B cell (primary cell): ENCODE results near the gene PRAF2. TPM values are rescaled to one million over a fixed set of nuclear protein-coding genes. Genes with fewer than 3 reads are reported as not detected.

Experiments
- ATAC-seq: fragments of 200-7000 bp; cut with Tn5 transposase; one replicate; pipeline ENCODE4 v1.10.0; 2021; ENCODE audit warnings: low read depth, mild to moderate bottlenecking, moderate number of reproducible peaks, moderate library complexity
- CTCF ChIA-PET: fragments of 350-600 bp; sonication (Branson Sonifier 250); formaldehyde crosslinking; loops from one replicate; lab custom pipeline; 2021; ENCODE audit warnings: antibody characterized with exemption, inconsistent platforms; lab: Charles Lee
- POLR2A ChIA-PET: fragments of 350-600 bp; sonication (Branson Sonifier 250); formaldehyde crosslinking; loops from one replicate; lab custom pipeline; 2021; ENCODE audit warnings: antibody characterized with exemption; lab: Charles Lee
- DNase-seq: peaks from one replicate; pipeline ENCODE4 v3.0.0; 2013
- H2AFZ ChIP-seq: 2 replicates; pipeline ENCODE4 v1.6.1; 2012; ENCODE audit warnings: mild to moderate bottlenecking, low read depth, low read length; ENCODE audit not compliant: insufficient read depth, poor library complexity, severe bottlenecking
- H3K27ac ChIP-seq, 2 donors: 1 replicate in 1 of 2; 2 replicates in 1 of 2; pipeline ENCODE4 v1.5.1; 2012 to 2013; ENCODE audit warnings: low read length in 2 of 2, mild to moderate bottlenecking in 2 of 2, moderate library complexity in 1 of 2
- H3K27me3 ChIP-seq, 4 experiments: fragments of 200-600 bp in 1 of 4; sonication (generic) in 1 of 4; replicated peaks in 1 of 4; 1 replicate in 2 of 4; 2 replicates in 2 of 4; pipeline versions ENCODE4 v1.6.1 to v1.7.0; 2013 to 2016; ENCODE audit warnings: low read length in 3 of 4, mild to moderate bottlenecking in 2 of 4, mixed read lengths in 1 of 4, moderate library complexity in 1 of 4; ENCODE audit not compliant: insufficient read depth in 4 of 4, control insufficient read depth in 3 of 4; ENCODE audit errors: control extremely low read depth in 1 of 4
- H3K36me3 ChIP-seq, 2 experiments: replicated peaks in 1 of 2; 1 replicate in 1 of 2; 2 replicates in 1 of 2; pipeline versions ENCODE4 v1.6.1 to v1.7.1; 2013; ENCODE audit warnings: low read length in 1 of 2; ENCODE audit not compliant: insufficient read depth in 2 of 2, control insufficient read depth in 1 of 2; ENCODE audit errors: control extremely low read depth in 1 of 2, extremely low read depth in 1 of 2
- H3K4me1 ChIP-seq, 2 donors: fragments of 200-600 bp in 1 of 2; sonication (generic) in 1 of 2; 1 replicate in 1 of 2; 2 replicates in 1 of 2; pipeline versions ENCODE4 v1.5.1 to v1.6.1; 2013 to 2017; ENCODE audit warnings: low read length in 2 of 2; ENCODE audit not compliant: control insufficient read depth in 2 of 2, insufficient read depth in 2 of 2
- H3K4me2 ChIP-seq: replicated peaks from 2 replicates; pipeline ENCODE3; 2012; ENCODE audit warnings: mild to moderate bottlenecking, low read depth, low read length; ENCODE audit not compliant: poor library complexity, severe bottlenecking
- H3K4me3 ChIP-seq, 5 experiments: fragments of 200-600 bp in 1 of 5; sonication (generic) in 1 of 5; 1 replicate in 3 of 5; 2 replicates in 2 of 5; pipeline versions ENCODE4 v1.5.1 to v1.7.0; 2011 to 2016; ENCODE audit warnings: low read length in 4 of 5, mild to moderate bottlenecking in 4 of 5, low read depth in 2 of 5, control low read depth in 1 of 5, moderate library complexity in 1 of 5; ENCODE audit not compliant: insufficient read depth in 1 of 5; ENCODE audit errors: control extremely low read depth in 1 of 5, extremely low read depth in 1 of 5
- H3K79me2 ChIP-seq: fragments of 200-600 bp; sonication (generic); one replicate; pipeline ENCODE4 v1.6.0; 2016; ENCODE audit warnings: low read length; ENCODE audit not compliant: control insufficient read depth, insufficient read depth
- H3K9ac ChIP-seq: fragments of 200-600 bp; sonication (generic); 2 replicates; pipeline ENCODE4 v1.6.1; 2017; ENCODE audit warnings: mild to moderate bottlenecking, low read length, moderate library complexity
- H3K9me3 ChIP-seq, 3 donors: one replicate each; pipeline versions ENCODE4 v1.6.1 to v1.7.1; 2013; ENCODE audit warnings: low read length in 2 of 3; ENCODE audit not compliant: control insufficient read depth in 2 of 3, insufficient read depth in 1 of 3; ENCODE audit errors: control extremely low read depth in 1 of 3
- H4K20me1 ChIP-seq: 2 replicates; pipeline ENCODE4 v1.6.0; 2012; ENCODE audit warnings: mild to moderate bottlenecking, low read length; ENCODE audit not compliant: insufficient read depth, control insufficient read depth, poor library complexity, severe bottlenecking
- H3K27ac Mint-ChIP-seq: one replicate; pipeline ENCODE4 v1.8.0; 2021; ENCODE audit warnings: mixed read lengths
- H3K27me3 Mint-ChIP-seq: one replicate; pipeline ENCODE4 v1.8.0; 2021; ENCODE audit warnings: mixed read lengths
- H3K4me1 Mint-ChIP-seq: one replicate; pipeline ENCODE4 v1.8.0; 2021; ENCODE audit warnings: mixed read lengths
- H3K4me3 Mint-ChIP-seq: one replicate; pipeline ENCODE4 v1.8.0; 2021; ENCODE audit warnings: mixed read lengths
- H3K9me3 Mint-ChIP-seq: one replicate; pipeline ENCODE4 v1.8.0; 2022; ENCODE audit warnings: mixed read lengths; ENCODE audit not compliant: insufficient read depth
- EZH2 ChIP-seq: IDR thresholded peaks from 2 replicates; pipeline ENCODE4 v1.6.1; 2012; ENCODE audit warnings: borderline replicate concordance, low read depth, mild to moderate bottlenecking, moderate library complexity, low read length; ENCODE audit not compliant: insufficient read depth, poor library complexity, severe bottlenecking
- WGBS: methylation state at CpG from one replicate; pipeline ENCODE4 v1.1.5; 2013; ENCODE audit warnings: missing lambda C conversion rate; ENCODE audit not compliant: insufficient coverage; 5-methylcytosine and 5-hydroxymethylcytosine counted together
- intact Hi-C: fragments of 100-400 bp; cut with micrococcal nuclease; formaldehyde crosslinking; loops from one replicate; pipeline ENCODE4 v1.10.0; 2022
- polyA plus RNA-seq: library from polyadenylated mRNA; depleted of rRNA; stranded (reverse); fragments of >200 nt; gene quantifications from 2 replicates; pipeline ENCODE4 v1.2.3, GENCODE V29; 2012
- total RNA-seq, 2 donors: library from RNA; stranded (reverse); fragments of 120-200 nt in 1 of 2; gene quantifications; 1 replicate in 1 of 2; 2 replicates in 1 of 2; pipeline versions ENCODE4 v1.2.3 to v1.2.4, GENCODE V29; 2013 to 2022
- TF ChIP-seq, protein P1 (sequence below): fragments of 200-600 bp; IDR thresholded peaks from one replicate; pipeline ENCODE4 v1.8.0; 2022; ENCODE audit warnings: antibody characterized with exemption, mild to moderate bottlenecking

The PRAF2 gene
- total and polyA plus RNA-seq, 2 donors (not counting 1 experiment from before 2014, with no cell fraction given), result 19.0 to 19.4 TPM

DNA sequence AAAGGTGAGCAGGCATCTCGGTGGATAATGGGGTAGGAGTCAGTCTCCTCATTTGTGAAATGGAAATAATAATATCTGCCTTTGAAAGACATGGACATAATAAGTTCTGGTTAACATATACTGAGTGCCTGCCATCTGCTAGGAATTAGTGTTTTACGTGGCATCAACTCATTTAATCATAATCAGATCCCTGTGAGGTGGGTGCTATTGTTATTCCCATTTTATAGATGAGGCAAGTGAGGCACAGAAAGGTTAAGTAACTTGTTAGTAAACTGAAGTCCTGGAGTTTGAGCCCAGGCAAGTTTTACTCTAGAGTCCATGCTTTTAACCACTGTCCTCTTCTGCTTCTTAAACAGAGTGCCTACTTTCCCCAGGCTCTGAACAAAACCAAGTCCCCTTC, 7.5 kb downstream of the PRAF2 start:
- Histone ChIP-seq H2AFZ (no peak overlapping the region), H3K9ac (no peak overlapping the region), H3K4me1 (no peaks in the 10 kb centered on the region), H4K20me1 (no peaks in the 10 kb centered on the region), H3K9me3 (no peaks in the 10 kb centered on the region), H3K27me3 (no peaks in the 10 kb centered on the region), H3K36me3 (peaks cover 0 to 4% of the 10 kb centered on the region in 2 experiments), H3K4me2 (no peak overlapping the region), H3K4me3 (no peak overlapping the region), H3K27ac (no peak overlapping the region), H3K79me2 (no peaks in the 10 kb centered on the region)
- ChIA-PET POLR2A (no interaction called here), CTCF (no interaction called here)
- intact Hi-C loops, result no loop called here
- H3K4me1 Mint-ChIP-seq, result no peaks in the 10 kb centered on the region
- H3K4me3 Mint-ChIP-seq, result no peak overlapping the region
- no peak overlapping the region for H3K27ac Mint-ChIP-seq
- WGBS, result 100% methylated on average over 1 of the region's 2 CpGs
- H3K9me3 Mint-ChIP-seq, result no peaks in the 10 kb centered on the region
- no peak for DNase-seq
- H3K27me3 Mint-ChIP-seq, result no peaks in the 10 kb centered on the region
- ATAC-seq, result no peak
- no peak for TF ChIP-seq EZH2
- TF ChIP-seq, protein P1, sequence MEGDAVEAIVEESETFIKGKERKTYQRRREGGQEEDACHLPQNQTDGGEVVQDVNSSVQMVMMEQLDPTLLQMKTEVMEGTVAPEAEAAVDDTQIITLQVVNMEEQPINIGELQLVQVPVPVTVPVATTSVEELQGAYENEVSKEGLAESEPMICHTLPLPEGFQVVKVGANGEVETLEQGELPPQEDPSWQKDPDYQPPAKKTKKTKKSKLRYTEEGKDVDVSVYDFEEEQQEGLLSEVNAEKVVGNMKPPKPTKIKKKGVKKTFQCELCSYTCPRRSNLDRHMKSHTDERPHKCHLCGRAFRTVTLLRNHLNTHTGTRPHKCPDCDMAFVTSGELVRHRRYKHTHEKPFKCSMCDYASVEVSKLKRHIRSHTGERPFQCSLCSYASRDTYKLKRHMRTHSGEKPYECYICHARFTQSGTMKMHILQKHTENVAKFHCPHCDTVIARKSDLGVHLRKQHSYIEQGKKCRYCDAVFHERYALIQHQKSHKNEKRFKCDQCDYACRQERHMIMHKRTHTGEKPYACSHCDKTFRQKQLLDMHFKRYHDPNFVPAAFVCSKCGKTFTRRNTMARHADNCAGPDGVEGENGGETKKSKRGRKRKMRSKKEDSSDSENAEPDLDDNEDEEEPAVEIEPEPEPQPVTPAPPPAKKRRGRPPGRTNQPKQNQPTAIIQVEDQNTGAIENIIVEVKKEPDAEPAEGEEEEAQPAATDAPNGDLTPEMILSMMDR, result no peak

DNA sequence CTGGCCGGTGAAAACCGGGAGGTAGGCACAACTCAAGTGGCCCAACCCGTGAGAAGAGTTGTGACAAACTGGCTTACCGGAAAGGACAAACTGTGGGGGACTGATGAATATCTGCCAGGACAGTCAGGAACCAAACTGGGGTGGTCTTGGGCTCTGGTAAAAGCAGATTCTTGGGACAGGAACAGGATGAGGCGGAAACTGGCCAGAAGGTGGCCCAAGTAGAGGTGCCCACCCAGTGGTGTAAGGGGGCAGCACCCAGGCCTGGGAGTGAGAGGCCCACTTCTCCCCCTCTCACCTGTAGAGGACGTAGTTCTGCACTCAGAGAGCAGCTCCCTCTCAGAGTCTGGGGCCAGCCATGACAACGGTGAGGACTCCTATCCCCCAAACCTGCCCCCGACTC, 9.1 kb downstream of the PRAF2 start:
- TF ChIP-seq, protein P1, result no peak
- TF ChIP-seq EZH2, result no peak
- H3K4me1 Mint-ChIP-seq, result no peaks in the 10 kb centered on the region
- Histone ChIP-seq H3K9ac (no peak overlapping the region), H3K36me3 (peaks cover 0 to 4% of the 10 kb centered on the region in 2 experiments), H3K27ac (no peak overlapping the region), H2AFZ (no peak overlapping the region), H3K4me3 (no peak overlapping the region), H4K20me1 (no peaks in the 10 kb centered on the region), H3K4me1 (no peaks in the 10 kb centered on the region), H3K27me3 (no peaks in the 10 kb centered on the region), H3K79me2 (no peaks in the 10 kb centered on the region), H3K4me2 (no peak overlapping the region), H3K9me3 (no peaks in the 10 kb centered on the region)
- H3K4me3 Mint-ChIP-seq, result no peak overlapping the region
- ATAC-seq (no peak), DNase-seq (no peak)
- no peaks in the 10 kb centered on the region for H3K27me3 Mint-ChIP-seq
- WGBS, result 98% methylated on average over 7 of the region's 8 CpGs
- ChIA-PET POLR2A (interaction anchor here (0.6 kb wide), 1 partner anchor 15 kb away, joined by 3 read pairs; the partner anchor contains the start of gene WDR45), CTCF (no interaction called here)
- H3K27ac Mint-ChIP-seq, result no peak overlapping the region
- intact Hi-C loops, result no loop called here
- H3K9me3 Mint-ChIP-seq, result no peaks in the 10 kb centered on the region
